Glutamatergic neuron (in vitro differentiated cells): Measurements from ENCODE around the gene COMMD10. TPM values are rescaled to one million over a fixed set of nuclear protein-coding genes. Genes with fewer than 3 reads are reported as not detected.

Experiments used
- DNase-seq: peaks from one replicate; pipeline ENCODE4 v3.0.0; 2022
- H3K27ac Mint-ChIP-seq: one replicate; pipeline ENCODE4 v1.8.0; 2020; ENCODE audit warnings: mild to moderate bottlenecking, mixed read lengths, inconsistent platforms; ENCODE audit not compliant: unreplicated experiment
- H3K27me3 Mint-ChIP-seq: one replicate; pipeline ENCODE4 v1.8.0; 2020; ENCODE audit warnings: mild to moderate bottlenecking, moderate library complexity, mixed read lengths, inconsistent platforms; ENCODE audit not compliant: unreplicated experiment
- H3K36me3 Mint-ChIP-seq: one replicate; pipeline ENCODE4 v1.8.0; 2020; ENCODE audit warnings: mild to moderate bottlenecking, mixed read lengths, inconsistent platforms; ENCODE audit not compliant: unreplicated experiment
- H3K4me1 Mint-ChIP-seq: one replicate; pipeline ENCODE4 v1.8.0; 2020; ENCODE audit warnings: mild to moderate bottlenecking, low read depth, mixed read lengths, inconsistent platforms; ENCODE audit not compliant: unreplicated experiment
- H3K4me3 Mint-ChIP-seq: one replicate; pipeline ENCODE4 v1.8.0; 2020; ENCODE audit warnings: mild to moderate bottlenecking, mixed read lengths, inconsistent platforms; ENCODE audit not compliant: unreplicated experiment
- H3K9me3 Mint-ChIP-seq: one replicate; pipeline ENCODE4 v1.8.0; 2020; ENCODE audit warnings: mild to moderate bottlenecking, moderate library complexity, mixed read lengths, inconsistent platforms; ENCODE audit not compliant: unreplicated experiment
- total RNA-seq: library from RNA; stranded (reverse); fragmentation: NEBNext Ultra II Directional; extraction: Animal tissue kit (Norgen Biotek cat#: 25700); gene quantifications from one replicate; pipeline ENCODE4 v1.2.1, GENCODE V29; 2021; ENCODE audit not compliant: unreplicated experiment
- TF ChIP-seq, protein P1 (sequence below): fragments of 200-600 bp; sonication (generic); IDR thresholded peaks from one replicate; pipeline ENCODE4 v1.5.0; 2021; ENCODE audit not compliant: partially characterized antibody, unreplicated experiment

COMMD10 gene
- total RNA-seq, 1 donor from 2014 or later = 22.9 TPM

- H3K36me3 Mint-ChIP-seq = peaks cover 14% of the 10 kb centered on the region
Measured at GRCh38 chr5:116242343-116242742, 157.5 kb downstream of the COMMD10 start.

DNA sequence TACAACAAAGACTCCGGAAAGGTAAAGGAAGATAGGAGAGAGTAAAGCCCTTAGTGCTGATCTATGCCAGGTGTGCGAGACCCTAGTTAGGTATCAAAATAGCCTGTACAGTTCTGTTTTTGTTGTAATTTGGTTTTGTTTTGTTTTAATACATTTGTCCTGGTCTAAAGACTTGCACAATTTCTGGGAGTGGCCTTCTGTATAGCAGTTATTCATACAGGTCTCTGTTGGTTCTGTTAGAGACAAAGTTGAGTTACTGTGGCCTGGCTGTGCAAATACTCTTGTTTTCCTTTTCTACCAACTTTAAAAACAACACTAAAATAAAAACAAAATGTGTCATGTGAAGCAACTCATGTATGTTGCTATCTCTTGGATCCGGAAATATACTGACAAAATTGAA is 163.6 kb downstream of the COMMD10 start:
- TF ChIP-seq, protein P1, sequence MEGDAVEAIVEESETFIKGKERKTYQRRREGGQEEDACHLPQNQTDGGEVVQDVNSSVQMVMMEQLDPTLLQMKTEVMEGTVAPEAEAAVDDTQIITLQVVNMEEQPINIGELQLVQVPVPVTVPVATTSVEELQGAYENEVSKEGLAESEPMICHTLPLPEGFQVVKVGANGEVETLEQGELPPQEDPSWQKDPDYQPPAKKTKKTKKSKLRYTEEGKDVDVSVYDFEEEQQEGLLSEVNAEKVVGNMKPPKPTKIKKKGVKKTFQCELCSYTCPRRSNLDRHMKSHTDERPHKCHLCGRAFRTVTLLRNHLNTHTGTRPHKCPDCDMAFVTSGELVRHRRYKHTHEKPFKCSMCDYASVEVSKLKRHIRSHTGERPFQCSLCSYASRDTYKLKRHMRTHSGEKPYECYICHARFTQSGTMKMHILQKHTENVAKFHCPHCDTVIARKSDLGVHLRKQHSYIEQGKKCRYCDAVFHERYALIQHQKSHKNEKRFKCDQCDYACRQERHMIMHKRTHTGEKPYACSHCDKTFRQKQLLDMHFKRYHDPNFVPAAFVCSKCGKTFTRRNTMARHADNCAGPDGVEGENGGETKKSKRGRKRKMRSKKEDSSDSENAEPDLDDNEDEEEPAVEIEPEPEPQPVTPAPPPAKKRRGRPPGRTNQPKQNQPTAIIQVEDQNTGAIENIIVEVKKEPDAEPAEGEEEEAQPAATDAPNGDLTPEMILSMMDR = no peak
- DNase-seq = no peak
- Mint-ChIP-seq H3K36me3 (peaks cover 14% of the 10 kb centered on the region), H3K4me1 (no peaks in the 10 kb centered on the region), H3K27me3 (no peaks in the 10 kb centered on the region), H3K9me3 (peaks cover 7% of the 10 kb centered on the region), H3K4me3 (no peak overlapping the region), H3K27ac (no peak overlapping the region)

More at GRCh38 chr5:116242343-116242742, 157.5 kb downstream of the COMMD10 start:
- Mint-ChIP-seq H3K27me3 (peaks cover 2% of the 10 kb centered on the region), H3K9me3 (peaks cover 5% of the 10 kb centered on the region), H3K27ac (no peak overlapping the region), H3K4me3 (no peak overlapping the region), H3K4me1 (no peaks in the 10 kb centered on the region)
- DNase-seq = no peak
- TF ChIP-seq, protein P1 = no peak

DNA sequence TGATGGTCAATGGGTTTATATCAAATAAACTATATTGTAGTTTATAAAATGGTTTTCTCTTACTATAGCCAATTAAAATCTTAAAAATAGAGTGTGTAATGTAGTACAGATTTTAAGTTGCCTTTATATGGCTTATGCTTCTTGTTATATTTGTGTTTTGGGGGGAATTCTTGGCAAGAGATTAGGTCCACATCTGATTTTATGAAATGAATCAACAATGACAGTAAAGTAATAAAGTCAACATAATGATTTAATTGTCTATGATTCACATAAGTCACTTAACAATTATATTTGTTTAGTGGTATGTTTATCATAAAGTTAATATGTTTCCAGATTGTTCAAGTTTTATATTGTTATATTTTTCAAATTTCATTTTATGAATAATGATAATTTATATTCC is 164.8 kb downstream of the COMMD10 start:
- Mint-ChIP-seq H3K4me1 (no peaks in the 10 kb centered on the region), H3K9me3 (peaks cover 8% of the 10 kb centered on the region), H3K4me3 (no peak overlapping the region), H3K36me3 (peaks cover 17% of the 10 kb centered on the region), H3K27ac (no peak overlapping the region), H3K27me3 (no peaks in the 10 kb centered on the region)
- no peak for DNase-seq
- TF ChIP-seq, protein P1 = no peak

- H3K27ac Mint-ChIP-seq = no peak overlapping the region
- peaks cover 9% of the 10 kb centered on the region for H3K36me3 Mint-ChIP-seq
- TF ChIP-seq, protein P1 = no peak
- no peak overlapping the region for H3K4me3 Mint-ChIP-seq
- H3K9me3 Mint-ChIP-seq = peaks cover 2% of the 10 kb centered on the region
- no peaks in the 10 kb centered on the region for H3K4me1 Mint-ChIP-seq
- H3K27me3 Mint-ChIP-seq = no peaks in the 10 kb centered on the region
- no peak for DNase-seq
Measured at GRCh38 chr5:116256717-116257116, 171.9 kb downstream of the COMMD10 start.

GRCh38 chr5:116265471-116265870 is 180.6 kb downstream of the COMMD10 start:
- no peak overlapping the region for H3K4me3 Mint-ChIP-seq
- peaks cover 5% of the 10 kb centered on the region for H3K36me3 Mint-ChIP-seq
- no peak for DNase-seq
- TF ChIP-seq, protein P1 = no peak
- H3K27ac Mint-ChIP-seq = no peak overlapping the region
- H3K9me3 Mint-ChIP-seq = no peaks in the 10 kb centered on the region
- H3K27me3 Mint-ChIP-seq = no peaks in the 10 kb centered on the region
- H3K4me1 Mint-ChIP-seq = peaks cover 3% of the 10 kb centered on the region
